8988T (cell line): ENCODE data around the gene IDH2.

Source experiments
- DNase-seq: peaks from one replicate; pipeline ENCODE4 v3.0.0; 2011

IDH2 gene

DNA sequence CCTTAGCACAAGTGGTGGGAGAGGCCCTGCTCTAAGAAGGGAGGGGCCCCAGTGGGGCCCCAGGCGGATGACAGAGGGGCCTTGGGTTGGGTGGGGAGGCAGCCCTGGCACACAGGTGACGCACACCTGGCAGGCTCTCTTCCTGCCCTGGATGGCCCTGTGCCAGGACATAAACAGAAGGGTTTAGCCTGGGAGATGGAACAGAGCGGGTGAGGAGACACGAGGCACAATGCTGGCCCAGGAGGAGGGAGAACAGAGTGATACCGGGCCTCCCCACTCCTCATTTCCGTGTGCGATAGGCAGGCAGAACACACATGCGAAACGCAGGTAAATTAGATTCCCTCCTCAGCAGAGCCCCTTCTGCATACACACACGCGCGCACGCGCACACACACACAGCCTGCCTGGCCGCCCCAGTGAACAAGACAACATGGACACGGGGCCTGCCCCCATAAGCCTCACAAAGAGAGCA is 39.8 kb downstream of the IDH2 start:
- DNase-seq, result no peak

- DNase-seq, result no peak
These were observed 40.2 kb downstream of the IDH2 start for GRCh38 chr15:90062023-90062442.

GRCh38 chr15:90060797-90061196 is 41.5 kb downstream of the IDH2 start:
- DNase-seq, result no peak

DNA sequence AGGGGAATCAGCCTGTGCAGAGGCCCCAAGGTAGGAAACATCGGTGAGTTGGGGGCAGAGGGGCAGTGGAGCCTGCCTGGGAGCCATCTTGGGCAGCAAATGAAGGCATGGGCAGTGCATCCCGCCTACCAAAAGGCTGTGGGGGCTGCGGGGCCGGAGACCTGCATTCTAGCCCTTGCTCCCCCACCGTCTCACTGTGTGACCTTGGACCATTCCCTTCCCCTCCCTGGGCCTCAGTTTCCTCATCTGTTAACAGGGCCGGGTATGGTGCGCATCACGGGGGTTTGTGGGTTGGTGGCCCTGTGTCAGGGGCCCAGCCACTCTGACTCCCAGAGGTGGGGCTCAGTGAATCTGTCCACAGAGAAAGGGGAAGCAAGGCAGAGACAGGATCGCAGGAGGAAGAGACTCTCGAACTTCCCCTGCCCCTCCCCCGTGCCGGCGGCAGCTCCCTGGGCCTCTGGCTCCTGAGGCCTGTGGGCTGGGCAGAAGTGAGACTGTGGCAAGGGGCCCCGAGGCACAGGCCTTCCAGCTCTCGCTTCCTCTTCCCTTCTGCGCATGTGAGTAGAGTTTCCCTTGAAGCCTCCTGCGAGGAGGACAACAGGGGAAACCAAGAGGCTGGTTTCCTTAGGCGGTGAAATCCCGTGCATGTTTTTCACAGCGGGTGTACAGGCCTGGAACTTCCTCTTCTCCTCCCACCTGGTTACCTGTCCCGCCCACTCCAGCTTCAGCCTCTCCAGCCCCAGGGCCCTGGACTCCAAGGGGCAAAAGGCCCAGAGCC is 42.9 kb downstream of the IDH2 start:
- DNase-seq, result no peak

- no peak for DNase-seq
These were observed 43.5 kb downstream of the IDH2 start for GRCh38 chr15:90058775-90059174.

DNA sequence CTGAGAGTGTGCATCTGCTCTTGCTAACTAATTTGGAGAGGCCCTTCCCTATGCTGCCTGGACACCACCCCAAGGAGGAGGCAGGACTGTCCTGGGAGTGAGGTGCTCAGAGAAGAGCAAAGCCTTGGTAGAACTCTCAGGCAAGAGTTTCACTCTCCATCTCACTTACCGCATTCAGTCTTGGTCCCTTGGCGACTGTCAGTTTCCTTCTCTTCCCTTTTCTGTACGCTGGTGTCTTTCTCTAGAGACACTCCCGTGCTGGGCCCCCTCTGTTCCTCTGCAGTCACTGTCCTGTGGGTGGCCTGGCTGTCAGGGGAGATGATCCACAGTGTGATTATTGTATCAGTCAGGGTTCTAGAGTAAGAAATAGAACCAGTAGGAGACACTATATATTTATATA is 44.0 kb downstream of the IDH2 start:
- DNase-seq, result no peak

GRCh38 chr15:90056529-90056928 is 45.7 kb downstream of the IDH2 start:
- DNase-seq, result no peak

DNA sequence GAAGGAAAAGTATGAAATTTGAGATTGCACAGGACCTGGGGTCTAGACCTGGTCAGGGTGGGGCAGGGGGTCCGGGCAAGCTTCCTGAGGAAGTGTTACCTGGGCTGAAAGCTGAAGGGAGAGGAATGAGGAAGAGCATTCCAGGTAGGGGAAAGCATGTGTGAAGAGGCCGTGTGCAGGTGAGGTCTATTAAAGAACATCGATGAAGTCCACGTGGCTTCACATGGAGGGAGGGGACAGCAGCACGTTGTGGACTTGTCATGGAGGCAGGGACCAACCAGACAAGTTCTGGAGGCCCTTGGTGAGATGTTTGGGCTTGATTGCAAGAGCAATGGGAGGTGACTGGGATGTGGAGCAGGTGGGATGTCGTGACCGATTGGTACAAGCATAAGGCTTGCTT is 47.1 kb downstream of the IDH2 start:
- no peak for DNase-seq

DNA sequence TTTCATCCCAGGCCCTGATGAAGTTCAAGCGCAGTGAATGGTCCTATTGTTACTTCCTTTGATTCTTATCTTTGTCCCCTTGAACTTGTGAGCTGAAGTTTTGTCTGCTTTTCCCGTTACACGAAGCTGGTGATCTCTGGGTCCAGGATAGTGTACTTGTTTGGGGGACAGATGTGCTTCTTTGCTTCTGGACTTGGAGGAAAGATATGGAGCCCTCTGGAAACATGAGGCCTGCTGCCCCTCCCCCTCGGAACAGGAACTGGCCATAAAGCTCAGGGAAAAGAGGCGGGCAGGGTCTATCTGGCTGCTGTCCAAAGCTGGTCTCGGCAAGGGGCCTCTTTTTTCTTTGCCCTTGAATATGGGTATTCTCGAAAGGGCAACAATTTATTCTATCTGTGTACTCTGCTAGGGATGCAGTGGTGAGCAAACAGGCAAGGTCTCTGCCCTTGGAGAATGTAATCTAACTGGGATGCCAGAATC is 47.6 kb downstream of the IDH2 start:
- no peak for DNase-seq

GRCh38 chr15:90053685-90054466 is 48.4 kb downstream of the IDH2 start:
- DNase-seq, result no peak

DNA sequence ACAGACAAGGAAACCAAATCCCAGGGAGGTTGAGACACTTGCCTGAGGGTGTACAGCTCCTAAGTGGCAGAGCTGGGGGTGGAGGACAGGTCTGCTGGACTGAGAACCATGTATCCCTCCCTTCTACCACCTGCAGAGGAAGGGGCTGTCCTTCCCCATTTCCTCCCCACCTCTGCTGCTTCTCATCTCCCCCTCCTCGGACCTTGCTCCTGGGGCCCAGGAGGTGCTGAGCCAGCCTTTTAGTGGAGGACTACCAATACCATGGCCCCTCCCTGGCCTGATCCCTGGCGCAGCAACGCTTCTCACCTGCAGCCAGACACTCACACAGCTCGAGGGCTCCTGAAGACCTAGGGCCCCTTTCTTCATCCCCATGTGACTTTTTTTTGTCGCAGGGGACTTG is 50.4 kb downstream of the IDH2 start:
- DNase-seq, result no peak

- DNase-seq, result no peak
These were observed 52.3 kb downstream of the IDH2 start for GRCh38 chr15:90049666-90050604.

- DNase-seq, result no peak
These were observed 53.2 kb downstream of the IDH2 start for GRCh38 chr15:90049030-90049429.

DNA sequence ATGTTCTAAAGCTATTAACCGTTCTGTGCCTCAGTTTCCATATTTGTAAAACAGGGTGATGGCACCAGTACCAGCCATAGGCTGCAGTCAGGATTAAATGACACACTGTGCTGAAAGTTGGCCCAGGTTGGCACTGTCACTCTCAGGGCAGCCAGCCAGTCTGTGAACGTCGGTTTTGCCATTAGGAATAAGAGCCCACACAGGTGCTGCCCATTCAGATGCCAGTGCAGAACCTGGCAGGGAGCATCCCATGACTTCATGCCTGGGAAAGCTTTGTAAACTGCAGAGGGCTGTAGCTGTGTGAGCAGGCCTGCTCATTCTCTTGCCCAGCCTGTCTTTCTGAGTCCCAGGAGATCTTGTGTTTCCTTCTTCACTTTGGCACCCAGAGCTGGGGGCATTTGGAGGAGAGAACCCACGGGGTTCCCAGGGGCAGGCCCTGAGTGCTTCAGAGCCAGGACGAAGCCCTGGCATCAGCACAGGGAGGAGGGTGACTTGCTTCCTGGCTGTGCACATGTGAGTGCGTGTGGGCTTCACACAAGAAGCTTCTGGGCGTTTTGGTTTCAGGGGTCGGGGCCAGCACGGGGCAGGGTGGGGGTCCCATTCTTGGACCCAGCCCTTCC is 54.2 kb downstream of the IDH2 start:
- no peak for DNase-seq

GRCh38 chr15:90046911-90047392 is 55.3 kb downstream of the IDH2 start:
- DNase-seq, result no peak

DNA sequence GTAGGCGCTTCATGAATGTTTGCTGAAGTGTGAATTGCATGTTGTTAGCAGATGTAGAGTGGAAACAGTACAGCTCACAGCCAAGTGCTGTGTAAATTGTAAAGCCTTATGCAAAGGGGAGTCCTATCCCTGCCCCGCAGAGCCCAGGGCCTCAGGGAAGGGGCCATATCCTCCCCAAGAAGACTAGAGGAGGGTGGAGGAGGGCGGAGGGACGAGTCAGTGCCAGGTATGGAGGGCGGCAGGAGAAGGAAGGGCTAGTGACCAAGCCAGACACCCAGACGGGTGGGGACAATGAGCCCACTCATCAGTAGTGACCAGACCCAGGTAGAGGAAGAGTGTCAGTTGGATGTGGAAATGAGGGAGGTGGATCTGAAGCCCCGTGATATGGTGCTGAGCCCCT is 56.0 kb downstream of the IDH2 start:
- DNase-seq, result no peak

DNA sequence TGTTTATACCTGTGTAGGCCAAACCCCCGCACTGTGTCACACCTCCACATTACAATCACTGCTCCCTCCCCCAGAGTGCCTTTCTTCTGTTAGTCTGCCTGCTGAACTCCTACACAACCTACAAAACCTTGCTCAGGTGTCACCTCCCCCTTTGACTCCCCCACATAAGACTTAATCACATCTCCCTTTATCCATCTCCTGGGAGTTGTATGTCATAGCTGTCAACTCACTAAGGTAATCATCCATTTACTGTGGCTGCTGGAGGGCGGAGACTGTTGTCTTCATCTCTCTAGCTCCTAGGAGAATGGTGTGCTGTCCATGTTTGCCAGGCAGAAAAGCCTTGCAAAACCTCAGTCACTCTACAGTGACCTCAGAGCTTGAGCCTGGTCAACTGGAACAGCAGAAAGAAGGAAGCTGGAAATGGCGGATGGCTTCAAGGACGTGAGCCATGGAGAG is 57.3 kb downstream of the IDH2 start:
- DNase-seq, result no peak

- no peak for DNase-seq
These were observed 58.1 kb downstream of the IDH2 start for GRCh38 chr15:90044191-90044590.

- DNase-seq, result no peak
These were observed 58.7 kb downstream of the IDH2 start for GRCh38 chr15:90043530-90044010.

- no peak for DNase-seq
These were observed 59.3 kb downstream of the IDH2 start for GRCh38 chr15:90042766-90043529.

- no peak for DNase-seq
These were observed 59.9 kb downstream of the IDH2 start for GRCh38 chr15:90042356-90042755.
